GM19351 (cell line): ENCODE data around the gene CNGA4.

Experiments
- ATAC-seq: cut with Tn5 transposase; IDR thresholded peaks from one replicate; pipeline ENCODE4 v1.9.1; 2021; ENCODE audit warnings: mild to moderate bottlenecking, moderate library complexity; ENCODE audit not compliant: unreplicated experiment

The CNGA4 gene

GRCh38 chr11:6238902-6239301, at the start of gene CNGA4:
Gene CNGA4, plus strand, starts transcription at chr11:6239089. Its CDS starts 118 bp downstream, at chr11:6239207.
- no peak for ATAC-seq

GRCh38 chr11:6191742-6192141, 47.1 kb upstream of the CNGA4 start:
- no peak for ATAC-seq

GRCh38 chr11:6194065-6194581, 44.8 kb upstream of the CNGA4 start:
- ATAC-seq = no peak

- peak; percentile 42 for ATAC-seq
These were observed 42.5 kb upstream of the CNGA4 start for GRCh38 chr11:6196396-6196795.

GRCh38 chr11:6197466-6198200, 41.3 kb upstream of the CNGA4 start:
- ATAC-seq = no peak

- ATAC-seq = no peak
These were observed 39.6 kb upstream of the CNGA4 start, which contains the start of gene OR52W1 for GRCh38 chr11:6199174-6199810. Gene OR52W1, plus strand, starts transcription at chr11:6199224. Its CDS starts 0 bp downstream, at chr11:6199224.

GRCh38 chr11:6200975-6201374, 37.9 kb upstream of the CNGA4 start:
- ATAC-seq = no peak

- no peak for ATAC-seq
These were observed 37.4 kb upstream of the CNGA4 start for GRCh38 chr11:6201481-6201880.

- ATAC-seq = no peak
These were observed 36.8 kb upstream of the CNGA4 start for GRCh38 chr11:6202041-6202440.

GRCh38 chr11:6203327-6203726, 35.6 kb upstream of the CNGA4 start:
- ATAC-seq = peak; percentile 70

- ATAC-seq = no peak
These were observed 34.2 kb upstream of the CNGA4 start for GRCh38 chr11:6204706-6205105.

GRCh38 chr11:6205366-6205765, 33.5 kb upstream of the CNGA4 start, which contains the start of gene C11orf42:
Gene C11orf42, plus strand, starts transcription at chr11:6205557. Its CDS starts 59 bp downstream, at chr11:6205616.
- no peak for ATAC-seq

GRCh38 chr11:6206456-6207180, 32.3 kb upstream of the CNGA4 start:
- ATAC-seq = no peak

GRCh38 chr11:6209801-6210200, 29.1 kb upstream of the CNGA4 start:
- no peak for ATAC-seq

- no peak for ATAC-seq
These were observed 28.5 kb upstream of the CNGA4 start for GRCh38 chr11:6210274-6210955.

- ATAC-seq = no peak
These were observed 24.4 kb upstream of the CNGA4 start for GRCh38 chr11:6214530-6214929.

GRCh38 chr11:6216501-6216900, 22.4 kb upstream of the CNGA4 start:
- ATAC-seq = no peak

- ATAC-seq = no peak
These were observed 21.2 kb upstream of the CNGA4 start for GRCh38 chr11:6217722-6218121.

- ATAC-seq = no peak
These were observed 19.5 kb upstream of the CNGA4 start for GRCh38 chr11:6219359-6219758.

- no peak for ATAC-seq
These were observed 15.0 kb upstream of the CNGA4 start for GRCh38 chr11:6223854-6224253.

- ATAC-seq = no peak
These were observed 14.5 kb upstream of the CNGA4 start for GRCh38 chr11:6224421-6224820.
